GM18499 (cell line): ENCODE measurements around the gene PRTN3.

Source experiments
- ATAC-seq: cut with Tn5 transposase; IDR thresholded peaks from one replicate; pipeline ENCODE4 v1.9.1; 2021; ENCODE audit warnings: moderate number of reproducible peaks; ENCODE audit not compliant: insufficient read depth, unreplicated experiment

PRTN3 gene

GRCh38 chr19:802498-803098 lies 38.2 kb upstream of the PRTN3 start:
- no peak for ATAC-seq

DNA sequence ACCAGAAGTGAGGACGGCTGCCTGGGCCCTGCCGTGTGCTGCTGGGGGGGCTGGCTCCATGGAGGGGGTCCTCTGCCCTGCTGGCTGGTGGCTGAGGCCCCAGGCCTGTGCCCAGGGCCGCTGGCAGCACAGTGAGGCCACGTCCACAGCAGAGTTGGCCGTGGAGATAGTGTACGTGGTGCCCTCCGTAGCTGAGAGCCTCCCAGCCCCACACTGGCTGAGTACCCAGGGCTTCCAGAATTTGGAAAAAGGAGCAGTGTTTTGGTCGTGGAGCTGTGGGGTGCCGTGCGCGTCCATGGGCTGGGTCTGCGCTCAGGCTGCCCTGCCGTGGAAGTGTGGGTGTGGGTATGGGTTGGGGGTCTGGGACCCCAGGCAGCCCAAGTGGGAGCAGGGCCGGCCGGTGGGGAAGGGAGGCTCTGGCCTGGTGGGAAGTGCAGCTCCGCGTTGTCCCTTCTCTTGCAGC lies 37.7 kb upstream of the PRTN3 start:
- no peak for ATAC-seq

DNA sequence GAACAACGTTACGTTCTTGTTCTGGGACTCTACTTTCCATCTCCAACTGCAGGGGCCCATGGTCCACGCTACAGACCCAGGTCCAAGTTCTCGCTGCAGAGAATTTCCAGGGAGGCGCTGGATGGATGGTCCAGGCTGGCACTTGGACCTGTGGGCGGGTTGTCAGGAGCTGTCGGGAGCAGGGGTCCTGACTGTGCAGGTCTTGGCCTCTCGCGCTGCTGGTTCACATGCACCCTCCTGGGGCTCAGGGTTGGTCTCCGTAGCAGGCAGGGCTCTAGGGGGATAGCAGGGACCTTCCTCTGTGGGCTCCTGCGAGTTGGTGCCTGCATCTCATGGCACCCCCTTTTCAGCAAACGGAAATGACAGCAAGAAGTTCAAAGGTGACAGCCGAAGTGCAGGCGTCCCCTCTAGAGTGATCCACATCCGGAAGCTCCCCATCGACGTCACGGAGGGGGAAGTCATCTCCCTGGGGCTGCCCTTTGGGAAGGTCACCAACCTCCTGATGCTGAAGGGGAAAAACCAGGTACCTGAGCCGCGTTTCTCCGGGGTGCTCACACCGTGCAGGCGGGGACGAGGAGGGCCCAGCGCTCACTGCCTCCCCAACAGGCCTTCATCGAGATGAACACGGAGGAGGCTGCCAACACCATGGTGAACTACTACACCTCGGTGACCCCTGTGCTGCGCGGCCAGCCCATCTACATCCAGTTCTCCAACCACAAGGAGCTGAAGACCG lies 36.9 kb upstream of the PRTN3 start:
- no peak for ATAC-seq

- ATAC-seq = no peak
These were observed 36.2 kb upstream of the PRTN3 start for GRCh38 chr19:804419-805165.

DNA sequence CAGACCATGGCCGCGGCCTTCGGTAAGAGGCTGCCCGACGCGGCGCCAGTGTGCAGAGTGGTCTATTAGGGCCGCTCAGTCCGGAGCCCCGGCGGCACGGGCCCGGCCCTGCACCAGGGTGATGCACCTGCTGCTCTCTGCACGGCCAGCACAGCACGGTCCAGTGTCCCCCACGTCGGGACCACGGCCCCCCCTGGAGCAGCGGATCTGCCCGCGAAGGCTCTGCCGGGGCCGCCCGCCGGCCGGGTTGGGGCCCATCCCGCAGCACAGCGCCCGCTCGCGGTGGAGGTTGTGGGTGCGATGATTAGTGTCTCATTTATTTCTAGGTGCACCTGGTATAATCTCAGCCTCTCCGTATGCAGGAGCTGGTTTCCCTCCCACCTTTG lies 35.6 kb upstream of the PRTN3 start:
- ATAC-seq = no peak

- ATAC-seq = no peak
These were observed 34.9 kb upstream of the PRTN3 start for GRCh38 chr19:805600-806550.

- ATAC-seq = no peak
These were observed 33.9 kb upstream of the PRTN3 start for GRCh38 chr19:806815-807421.

DNA sequence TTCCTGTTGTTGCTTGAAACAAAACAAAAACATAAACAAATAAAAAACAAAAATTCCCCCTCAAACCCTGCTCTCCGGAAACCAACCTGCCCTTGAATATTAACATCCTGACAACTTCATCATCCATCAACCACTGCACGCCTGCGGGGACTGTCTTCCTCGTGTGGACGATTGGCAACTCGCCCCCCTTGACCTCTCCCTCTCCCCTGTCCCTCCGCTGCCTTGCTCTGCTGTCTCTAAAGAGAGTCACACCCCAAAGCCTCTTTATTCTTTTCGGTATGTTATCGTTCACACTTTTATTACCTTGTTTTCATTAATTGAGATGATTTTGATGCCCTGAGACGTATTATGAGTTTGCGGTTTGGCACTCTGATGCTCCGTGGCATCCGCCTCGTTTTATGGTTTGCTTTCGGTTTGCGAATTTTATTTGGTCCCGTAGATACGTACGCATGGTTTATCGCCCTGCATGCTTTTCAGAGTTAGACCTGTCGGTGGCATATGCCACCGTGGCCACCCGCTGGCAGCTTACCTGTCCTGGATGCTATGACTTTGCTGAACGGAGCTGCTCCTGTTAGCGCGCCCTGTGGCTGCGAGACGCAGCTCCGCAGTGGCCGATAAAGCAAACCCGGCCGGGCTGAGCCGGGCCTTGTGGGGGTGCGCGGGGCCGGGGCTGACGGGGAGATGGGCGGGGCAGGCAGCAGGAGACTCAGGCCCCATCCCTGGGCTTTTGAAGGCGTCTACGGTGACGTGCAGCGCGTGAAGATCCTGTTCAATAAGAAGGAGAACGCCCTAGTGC lies 33.0 kb upstream of the PRTN3 start:
- ATAC-seq = no peak

GRCh38 chr19:808423-808775 lies 32.4 kb upstream of the PRTN3 start:
- ATAC-seq = no peak

GRCh38 chr19:810077-810855 lies 30.5 kb upstream of the PRTN3 start:
- ATAC-seq = no peak

GRCh38 chr19:810883-811489 lies 29.8 kb upstream of the PRTN3 start:
- no peak for ATAC-seq

- no peak for ATAC-seq
These were observed 29.2 kb upstream of the PRTN3 start for GRCh38 chr19:811506-812048.

GRCh38 chr19:812049-812746 lies 28.6 kb upstream of the PRTN3 start:
- ATAC-seq = no peak

DNA sequence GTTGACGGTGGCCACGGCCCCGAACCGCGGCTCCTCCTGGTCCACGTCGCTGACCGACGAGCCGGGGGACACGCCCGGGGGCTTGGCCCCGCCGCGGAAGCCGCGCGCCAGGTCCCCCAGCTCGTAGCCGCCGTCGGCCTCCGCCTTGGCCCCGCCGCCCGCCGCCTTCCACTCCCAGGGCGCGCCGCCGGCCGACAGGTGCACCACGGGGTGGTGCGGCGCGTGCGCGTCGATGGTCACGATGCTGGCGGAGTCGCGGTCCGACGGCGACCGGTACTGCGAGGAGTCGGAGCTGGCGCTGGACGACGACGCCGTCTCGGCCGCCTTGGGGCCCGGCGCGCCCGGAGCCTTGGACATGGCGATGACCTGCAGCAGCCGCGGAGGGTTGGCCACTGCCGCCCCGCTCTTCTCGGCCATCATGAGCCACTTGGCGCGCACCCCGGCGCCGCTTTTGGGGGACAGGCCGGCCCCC lies 28.0 kb upstream of the PRTN3 start:
- ATAC-seq = no peak

GRCh38 chr19:813219-814151 lies 27.3 kb upstream of the PRTN3 start:
- no peak for ATAC-seq
